ENCODE results near the gene MEX3C.

Gene MEX3C

DNA sequence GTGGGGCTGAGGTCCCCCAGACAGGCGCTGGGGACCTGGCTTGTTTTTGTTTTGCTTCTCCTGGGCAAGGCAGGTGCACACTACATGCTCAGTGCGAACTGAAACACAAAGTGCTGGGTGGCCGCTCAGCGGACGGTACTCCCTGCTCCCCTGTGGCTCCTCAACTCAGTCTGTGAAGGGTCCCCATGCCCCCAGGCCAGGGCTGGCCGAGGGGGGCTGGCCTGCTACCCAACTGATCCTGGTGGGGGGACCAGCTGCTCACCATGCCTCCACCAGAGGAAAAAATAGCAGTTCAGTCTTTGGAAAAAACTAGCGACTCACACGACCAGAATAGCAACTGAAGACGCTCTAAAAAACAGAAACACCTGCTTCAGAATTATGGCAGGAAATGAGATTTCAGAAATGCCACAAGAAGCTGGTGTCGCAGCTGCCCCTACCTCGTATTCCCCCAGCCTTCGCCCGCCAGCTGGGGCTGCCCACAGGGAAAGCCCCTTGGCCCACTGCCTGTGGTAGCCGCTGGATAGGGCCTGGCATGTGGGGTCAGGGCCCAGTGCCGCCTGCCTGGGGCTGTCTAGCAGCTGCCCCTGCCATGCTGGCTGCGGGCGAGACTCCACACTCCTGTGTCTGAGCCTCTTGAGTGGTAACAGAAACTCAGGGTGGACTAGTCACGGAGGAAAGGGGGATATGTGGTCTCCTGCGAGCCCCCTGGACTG lies 43.7 kb downstream of the MEX3C start:
- peak; percentile 37 for DNase-seq

DNA sequence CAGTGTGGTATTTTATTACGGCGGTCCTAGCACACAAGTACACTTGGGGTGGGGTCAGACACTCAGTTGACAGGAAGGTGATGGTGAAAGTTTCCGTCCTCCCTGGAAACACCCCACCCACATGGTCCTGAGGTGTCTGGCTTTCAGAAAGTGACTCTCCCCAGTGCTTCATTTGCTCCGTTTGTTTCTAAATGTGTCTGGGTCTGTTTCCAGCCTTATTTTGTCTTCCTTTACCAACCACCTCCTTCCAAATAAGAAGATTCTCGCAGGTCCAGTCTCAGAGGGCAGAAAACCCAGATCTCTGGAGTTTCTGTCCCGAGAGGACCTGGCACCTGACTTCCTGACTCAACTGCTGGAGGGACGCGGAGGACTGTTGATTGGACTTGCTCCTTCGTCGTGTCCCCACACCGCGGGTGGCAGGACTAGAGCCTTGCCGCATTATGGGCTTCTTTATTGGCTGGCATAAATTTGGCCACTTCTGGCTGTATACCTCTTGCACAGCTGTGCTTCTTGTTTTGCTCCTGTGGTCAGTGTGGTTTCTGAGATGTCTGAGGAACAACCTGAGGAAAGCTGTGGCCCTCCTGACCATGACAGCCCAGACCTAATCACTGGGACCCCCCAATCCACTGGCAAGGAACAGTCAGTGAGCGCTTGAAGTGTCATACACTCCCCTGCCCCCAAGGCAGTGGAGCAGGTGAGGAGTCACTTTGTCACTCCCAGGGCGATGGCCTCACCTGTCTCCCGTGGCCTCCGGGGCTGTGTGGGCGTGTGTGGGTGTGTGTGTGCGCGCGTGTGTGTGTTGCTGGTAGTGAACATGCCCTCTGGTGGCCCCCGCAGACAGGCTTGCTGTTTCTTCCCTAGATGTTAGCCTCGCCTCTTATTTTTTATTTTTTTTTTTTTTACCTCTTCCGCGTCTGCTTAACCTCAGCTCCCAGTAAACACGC lies 45.6 kb downstream of the MEX3C start:
- peak; percentile 75 for DNase-seq

DNA sequence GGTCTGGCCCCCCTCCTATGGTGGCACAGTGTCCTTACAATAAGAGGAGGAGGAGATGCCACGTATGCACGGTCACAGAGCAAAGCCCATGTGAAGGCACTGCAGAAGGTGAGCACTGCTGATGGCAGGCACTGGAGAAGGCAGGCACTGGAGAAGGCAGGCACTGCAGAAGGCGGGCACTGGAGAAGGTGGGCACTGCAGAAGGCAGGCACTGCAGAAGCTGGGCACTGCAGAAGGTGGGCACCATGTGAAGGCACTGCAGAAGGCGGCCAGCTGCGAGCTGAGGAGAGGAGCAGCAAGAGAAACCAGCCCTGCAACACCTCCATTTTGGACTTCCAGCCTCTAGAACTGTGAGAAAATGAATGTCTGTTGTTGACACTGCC lies 46.3 kb downstream of the MEX3C start:
- no peak for DNase-seq

DNA sequence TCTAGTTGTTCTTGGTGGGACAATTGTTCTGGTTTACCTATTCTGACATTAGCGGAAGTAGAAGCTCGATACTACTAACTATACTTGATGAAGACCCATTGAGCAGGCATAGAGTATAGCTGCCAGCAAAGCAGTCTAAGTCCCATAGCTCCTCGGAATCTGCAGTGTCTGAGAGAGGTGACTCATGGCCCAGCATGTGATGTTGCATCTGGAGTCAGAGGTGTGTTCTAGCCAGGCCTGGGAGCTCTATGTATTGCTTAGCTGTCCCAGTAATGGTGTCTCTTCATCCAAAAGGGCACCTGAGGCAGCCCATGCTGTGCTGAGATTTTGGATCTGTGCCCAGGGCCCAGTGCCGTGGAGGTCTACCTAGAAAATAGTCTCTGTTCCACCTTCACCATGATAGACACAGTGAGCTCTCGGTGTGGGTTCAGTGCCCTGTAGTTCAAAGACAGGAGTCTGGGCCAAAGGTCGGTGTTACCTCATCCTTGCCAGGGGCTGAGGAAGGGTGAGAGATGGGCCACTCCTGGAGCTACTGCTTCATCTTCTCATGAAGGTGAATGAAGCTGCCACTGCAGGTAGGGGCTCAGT lies 47.3 kb downstream of the MEX3C start:
- DNase-seq = peak; percentile 31

DNA sequence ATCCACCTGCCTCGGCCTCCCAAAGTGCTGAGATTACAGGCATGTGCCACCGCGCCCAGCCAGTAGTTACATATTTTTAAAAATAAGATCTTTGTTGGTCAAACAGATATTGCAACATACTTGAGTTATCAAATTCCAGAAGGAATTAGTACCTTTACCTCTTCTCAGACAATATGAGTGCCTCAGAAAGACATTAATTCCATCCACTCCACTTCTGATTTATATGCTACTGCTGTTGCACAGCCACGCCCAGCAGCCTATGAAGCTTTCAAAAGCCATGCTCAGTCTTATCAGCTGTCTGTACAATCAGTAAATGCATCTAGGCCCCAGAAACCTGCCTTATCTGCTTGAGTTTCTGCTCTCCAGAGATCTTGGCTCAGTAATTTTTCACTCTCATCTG lies 47.8 kb downstream of the MEX3C start:
- DNase-seq = no peak

DNA sequence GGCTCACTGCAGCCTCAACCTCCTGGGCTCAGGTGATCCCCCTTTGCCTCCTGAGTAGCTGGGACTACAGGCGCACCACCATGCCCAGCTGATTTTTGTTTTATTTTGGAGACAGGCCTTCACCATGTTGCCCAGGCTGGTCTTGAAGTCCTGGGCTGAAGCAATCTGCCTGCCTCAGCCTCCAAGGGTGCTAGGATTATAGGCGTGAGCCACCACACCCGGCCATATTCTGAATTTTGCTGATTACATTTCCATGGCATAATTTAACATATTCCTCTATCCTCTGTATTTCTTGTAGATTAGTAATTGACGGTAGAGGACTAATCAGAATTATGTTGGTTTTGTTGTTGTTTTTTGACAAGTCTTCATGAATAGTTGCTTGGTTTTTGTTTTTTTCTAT lies 50.6 kb downstream of the MEX3C start:
- DNase-seq = no peak

DNA sequence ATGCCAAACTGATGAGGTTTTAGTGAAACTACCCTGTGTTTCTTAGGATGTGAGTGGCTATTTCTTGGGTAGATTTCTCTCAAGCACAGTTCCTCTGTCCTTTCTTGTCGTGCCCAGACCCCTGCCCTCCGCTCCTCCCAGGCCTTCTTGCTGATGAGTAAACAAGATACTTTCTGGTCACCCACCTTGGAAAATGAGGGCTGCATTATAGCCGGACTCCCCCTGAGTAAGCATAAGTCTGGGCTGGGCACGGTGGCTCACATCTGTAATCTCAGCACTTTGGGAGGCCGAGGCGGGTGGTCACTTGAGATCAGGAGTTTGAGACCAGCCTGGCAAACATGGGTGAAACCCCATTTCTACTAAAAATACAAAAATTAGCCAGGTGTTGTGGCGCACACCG lies 58.5 kb downstream of the MEX3C start:
- no peak for DNase-seq

DNA sequence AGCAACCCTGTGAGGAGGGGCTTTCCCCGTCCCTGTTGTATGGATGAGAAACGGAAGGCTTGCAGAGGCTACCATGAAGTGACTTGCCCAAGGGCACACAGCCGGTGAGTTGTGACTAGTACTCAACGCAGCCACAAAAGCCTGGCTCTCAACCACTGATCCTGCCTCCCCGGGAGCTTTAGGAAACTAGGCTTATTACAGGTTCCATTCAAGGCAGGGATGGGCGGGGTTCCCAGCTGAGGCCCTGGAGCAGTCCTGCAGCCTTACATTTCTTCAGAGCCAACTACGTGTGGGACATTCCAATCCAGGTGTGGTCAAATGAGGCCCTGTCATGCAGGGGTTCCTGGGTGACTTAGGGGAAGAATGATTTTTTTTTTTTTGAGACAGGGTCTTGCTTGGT lies 59.6 kb downstream of the MEX3C start:
- DNase-seq = no peak

DNA sequence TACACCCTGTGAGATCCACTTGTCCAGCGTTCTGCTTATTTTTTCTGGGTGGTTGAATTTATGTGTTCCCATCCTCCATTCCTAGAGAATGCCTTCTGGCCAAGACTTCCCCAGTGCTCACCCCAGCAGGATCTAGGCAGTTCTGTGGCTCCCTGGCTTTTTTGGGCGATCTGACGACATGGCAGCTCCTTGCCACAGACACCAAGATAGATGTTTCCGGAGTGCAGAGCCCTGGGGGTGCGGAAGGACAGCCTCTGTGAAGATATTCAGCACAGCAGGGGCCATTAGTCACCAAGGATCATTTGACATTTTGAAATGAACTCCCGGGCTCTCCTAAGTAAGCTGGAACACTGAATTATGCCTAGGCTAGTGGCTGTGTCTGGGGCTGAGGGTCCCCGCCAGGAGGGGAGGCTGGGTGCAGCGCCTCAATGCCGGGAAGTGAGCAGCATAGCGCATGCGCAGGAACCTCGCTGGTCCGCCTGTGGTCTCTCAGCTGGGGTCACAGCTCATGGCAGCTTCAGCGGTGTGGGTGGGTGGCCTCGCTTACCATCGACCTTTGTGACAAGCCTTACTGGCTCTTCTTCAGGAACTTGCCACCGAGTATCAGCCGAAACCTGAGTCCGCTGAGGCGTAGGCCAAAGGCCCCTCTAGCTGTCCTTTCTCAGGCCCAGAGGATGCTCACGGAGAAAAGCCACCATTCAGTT lies 60.3 kb downstream of the MEX3C start:
- DNase-seq = no peak

DNA sequence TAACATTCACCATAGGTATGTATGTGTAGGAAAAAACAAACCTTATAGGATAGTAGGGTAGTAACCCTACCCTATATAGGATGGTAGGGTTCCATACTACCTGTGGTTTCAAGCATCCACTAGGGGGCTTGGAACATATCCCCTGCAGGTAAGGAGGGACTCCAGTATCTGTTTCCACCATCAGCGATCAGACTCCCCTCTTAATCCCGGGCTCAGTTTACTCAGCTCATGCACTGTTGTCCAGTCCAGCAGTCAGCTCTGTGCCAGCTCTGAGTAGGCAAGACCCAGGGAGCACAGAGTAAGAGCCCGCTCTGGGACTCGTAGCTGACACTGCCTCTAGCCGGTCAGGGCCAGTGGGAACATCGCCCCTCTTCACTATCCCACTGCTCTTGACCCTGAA lies 61.7 kb downstream of the MEX3C start:
- DNase-seq = no peak

DNA sequence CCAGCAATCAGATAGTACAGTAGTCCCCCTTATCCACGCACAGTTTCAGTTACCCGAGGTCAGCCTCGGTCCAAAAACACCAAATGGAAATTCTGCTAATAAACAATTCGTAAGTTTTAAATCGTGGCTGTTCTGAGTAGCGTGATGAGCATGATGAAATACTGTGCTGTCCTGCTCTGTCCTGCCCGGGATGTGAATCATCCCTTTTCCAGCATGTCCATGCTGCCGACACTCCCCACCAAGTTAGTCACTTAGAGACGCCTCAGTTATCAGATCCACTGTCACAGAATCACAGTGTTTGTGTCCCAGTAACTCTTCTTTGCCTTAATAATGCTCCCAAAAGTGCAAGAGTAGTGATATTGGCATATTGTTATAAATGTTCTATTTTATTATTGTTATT lies 62.1 kb downstream of the MEX3C start:
- DNase-seq = no peak

DNA sequence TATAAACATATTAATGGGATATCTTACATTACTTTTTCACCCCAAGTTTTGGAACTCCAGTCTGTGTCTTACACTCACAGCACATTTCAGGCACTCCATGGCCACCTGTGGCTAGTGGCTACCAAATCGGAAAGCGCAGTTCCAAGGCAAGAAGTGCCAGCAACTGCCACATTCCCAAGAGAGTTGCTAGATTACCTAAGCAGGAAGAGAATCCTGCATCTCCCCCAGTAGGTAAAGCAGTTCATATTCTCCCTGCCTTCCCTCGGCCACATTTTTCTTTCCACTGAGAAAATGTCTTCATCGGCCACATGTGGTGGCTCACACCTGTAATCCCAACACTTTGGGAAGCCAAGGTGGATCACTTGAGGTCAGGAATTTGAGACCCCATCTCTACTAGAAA lies 62.8 kb downstream of the MEX3C start:
- DNase-seq = no peak

DNA sequence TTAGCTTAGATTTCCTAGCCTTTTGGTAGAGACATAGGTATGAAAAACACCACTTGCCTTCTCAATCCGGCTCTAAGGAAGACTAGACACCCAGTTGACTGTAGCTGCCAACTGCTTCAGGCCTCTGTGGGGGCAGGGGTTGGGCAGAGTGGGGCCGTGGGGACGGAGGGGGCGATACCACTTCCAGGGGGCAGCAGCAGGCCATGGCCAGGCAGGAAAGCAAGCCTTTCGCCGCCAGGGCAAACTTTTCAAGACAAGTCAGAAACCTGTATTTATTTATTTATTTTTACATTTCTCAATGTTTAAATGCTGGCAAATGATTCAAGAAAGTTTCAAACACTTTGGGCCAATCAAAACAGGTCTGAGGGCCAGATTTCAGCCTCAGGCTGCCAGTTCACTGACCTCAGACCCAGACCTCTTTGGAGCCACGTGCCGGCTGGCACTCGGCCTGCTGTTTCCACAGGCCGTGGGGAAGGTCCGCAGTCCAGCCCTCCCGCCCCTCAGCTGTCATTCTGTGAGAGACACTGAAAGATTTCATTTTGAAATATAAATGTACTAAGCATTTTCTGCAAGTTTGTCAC lies 63.8 kb downstream of the MEX3C start:
- DNase-seq = no peak

DNA sequence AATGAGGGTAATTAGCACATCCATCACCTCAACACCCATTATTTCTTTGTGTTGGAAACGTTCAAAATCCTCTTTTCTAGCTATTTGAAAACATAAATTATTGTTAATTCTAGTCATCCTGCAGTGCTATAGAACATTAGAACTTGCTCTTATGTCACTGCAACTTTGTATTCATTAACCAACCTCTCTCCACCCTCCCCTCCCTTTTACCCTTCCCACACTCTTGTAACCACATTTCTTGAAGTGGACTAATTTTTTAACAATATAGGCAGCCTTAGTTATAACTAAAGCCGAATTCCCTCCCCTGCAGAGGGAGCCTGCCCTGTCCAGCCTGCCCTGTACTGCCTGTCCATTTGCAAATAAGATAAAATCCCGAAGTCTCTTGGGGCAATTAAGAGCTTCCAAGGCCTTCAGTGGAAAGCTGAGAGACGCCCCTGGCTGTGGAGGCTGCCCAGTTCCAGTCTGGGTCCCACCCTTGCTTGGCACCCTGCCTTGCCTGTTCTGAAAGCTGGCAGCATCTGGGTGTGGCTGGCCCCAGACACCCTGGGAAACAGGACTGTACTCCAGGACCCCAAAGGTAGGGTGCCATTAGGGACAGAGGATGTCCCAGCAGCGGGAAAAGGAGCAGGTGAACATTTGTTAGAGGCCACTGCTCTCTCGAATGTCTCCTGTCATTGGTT lies 65.1 kb downstream of the MEX3C start:
- DNase-seq = no peak

DNA sequence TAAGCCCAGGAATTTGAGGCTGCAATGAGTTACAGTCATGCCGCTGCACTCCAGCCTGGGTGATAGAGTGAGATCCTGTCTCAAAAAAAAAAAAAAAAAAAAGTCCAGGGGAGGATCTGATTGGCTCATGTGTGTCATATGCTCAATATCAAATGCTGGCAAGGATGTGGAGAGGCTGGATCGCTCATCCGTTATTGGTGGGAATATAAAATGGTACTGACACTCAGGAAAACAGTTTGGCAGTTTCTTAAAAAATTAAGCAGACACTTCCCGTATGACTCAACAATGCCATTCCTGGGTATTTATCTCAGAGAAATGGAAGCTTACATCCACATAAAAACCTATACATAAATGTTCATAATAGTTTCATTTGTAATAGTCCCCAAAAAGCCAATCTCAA lies 68.9 kb downstream of the MEX3C start:
- no peak for DNase-seq

DNA sequence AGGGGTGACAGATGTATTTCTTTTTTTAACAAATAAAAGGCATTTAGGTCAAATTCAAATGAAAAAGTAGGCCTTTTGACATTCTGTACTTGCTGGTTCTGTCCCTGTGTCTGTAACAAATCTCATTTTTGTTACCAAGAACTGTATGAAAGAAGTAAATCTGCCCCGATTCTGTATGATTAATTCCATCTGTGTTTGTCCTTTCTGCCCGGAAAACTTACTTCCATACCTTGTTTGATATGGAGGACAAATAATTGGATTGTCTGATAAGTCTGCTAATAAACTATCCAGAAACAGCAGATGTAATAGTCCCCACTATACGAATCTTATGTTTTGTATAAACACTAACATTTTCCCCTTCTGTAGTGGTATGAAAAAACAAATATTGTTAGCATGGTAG lies 69.8 kb downstream of the MEX3C start:
- no peak for DNase-seq

DNA sequence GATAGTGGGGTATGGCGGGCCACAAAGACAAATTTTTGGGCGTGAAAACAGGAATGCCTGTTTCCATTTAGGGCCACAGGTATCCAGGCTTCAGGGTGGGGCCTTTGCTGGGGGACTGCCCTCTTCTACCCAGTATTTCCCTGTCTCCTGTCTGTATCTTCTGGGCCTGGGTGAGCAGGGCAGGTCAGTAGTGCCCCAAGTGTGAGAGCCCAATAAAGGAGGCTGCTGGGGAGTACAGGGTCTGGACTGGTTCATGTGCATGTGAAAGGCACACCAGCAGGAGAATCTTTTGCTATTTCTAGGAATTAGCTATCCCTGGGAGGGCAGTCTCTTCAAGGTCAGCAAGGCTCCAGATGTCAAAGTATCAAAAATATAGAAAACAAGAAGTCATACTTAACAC lies 71.5 kb downstream of the MEX3C start:
- DNase-seq = no peak
